CD1c-positive myeloid dendritic cell (primary cell): ENCODE data around the gene KERA.

Experiments
- DNase-seq: peaks from one replicate; pipeline ENCODE4 v3.0.0-alpha.2; 2016; ENCODE audit errors: extremely low spot score

KERA gene

DNA sequence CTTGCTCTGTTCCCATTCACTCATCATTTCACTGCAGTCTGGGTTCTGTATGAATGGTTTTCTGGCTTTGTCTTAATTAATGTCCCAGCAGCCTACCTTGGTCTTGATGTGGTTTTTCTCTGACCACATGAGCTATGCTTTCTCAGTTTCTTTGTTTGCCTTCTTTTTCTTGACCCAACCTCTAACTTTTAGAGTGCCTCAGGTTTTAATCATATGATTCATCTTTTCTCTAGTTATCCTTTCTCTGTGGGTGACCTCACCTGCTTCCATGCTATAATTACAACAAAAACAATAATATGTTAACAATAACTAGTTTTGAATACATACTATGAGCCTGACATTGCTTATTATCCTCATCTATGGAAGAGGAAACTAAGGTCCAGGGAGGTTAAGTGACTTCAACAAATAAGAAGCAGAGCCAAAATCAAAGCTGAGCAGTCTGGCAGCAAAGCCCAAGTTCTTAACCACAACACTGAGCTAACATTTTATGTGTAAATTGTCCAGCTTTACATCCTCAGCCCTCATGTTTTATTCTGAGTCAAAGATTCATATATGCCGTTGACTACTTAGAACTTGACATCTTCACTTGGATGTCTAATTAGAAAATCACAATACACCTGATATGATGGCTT lies 48.4 kb downstream of the KERA start:
- no peak for DNase-seq

DNA sequence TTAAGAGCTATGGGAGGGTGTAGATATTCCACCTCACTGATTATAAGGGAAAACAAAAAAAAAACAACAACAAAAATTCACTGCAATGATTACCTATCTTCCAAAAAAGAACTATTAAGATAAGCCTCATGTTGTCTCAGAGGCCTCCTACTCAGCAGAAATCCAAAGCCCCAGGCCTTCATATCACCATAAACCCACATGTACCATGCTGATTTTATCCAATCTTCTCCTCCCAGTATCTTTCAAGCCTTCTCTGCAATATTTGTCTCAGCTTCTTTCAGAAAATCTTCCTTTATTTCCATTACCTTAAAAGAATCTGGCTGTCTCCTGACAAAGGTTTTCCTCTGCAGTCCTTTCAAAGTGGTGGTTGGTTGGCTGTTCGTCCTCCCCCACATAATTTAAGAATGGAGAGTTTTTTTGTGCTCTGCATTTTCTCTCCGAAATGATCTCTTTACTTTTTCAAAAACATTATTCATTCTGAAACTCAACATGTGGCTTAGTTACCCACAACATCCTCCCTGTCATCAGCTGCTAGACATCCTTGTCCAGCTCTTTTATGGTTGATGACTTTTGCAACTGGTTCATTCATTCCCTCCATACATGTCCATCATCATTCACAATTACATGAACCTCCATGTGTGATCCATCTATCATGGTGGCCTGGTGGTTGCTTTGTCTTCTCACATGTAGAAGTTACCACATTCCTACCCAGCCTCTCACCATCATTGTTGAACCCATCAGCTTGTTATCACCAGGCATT lies 50.1 kb downstream of the KERA start:
- DNase-seq, result no peak

DNA sequence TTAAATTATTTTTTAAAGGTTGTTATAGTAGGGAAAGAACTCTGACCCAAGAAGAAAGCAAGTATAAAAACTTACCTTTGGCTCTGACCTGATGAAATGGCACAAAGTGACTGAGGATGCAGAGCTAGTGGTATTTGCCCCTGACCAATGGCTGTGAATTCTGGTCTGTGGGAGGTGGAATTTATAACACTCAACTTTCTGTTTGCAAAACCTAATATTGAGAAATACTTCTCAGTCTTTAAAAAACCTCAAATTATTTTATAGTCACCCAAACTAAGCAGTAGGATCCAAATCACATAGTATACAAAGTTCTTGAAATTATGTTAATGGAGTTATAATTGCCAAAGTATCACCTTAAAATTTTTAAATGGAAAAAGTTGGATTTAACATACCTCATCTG lies 53.0 kb downstream of the KERA start, which contains the start of gene EPYC:
Gene EPYC (minus strand): TSS at position 101 of the 400 bp plus-strand sequence. CDS start 2,407 bp downstream, outside the sequence.
- DNase-seq, result no peak

DNA sequence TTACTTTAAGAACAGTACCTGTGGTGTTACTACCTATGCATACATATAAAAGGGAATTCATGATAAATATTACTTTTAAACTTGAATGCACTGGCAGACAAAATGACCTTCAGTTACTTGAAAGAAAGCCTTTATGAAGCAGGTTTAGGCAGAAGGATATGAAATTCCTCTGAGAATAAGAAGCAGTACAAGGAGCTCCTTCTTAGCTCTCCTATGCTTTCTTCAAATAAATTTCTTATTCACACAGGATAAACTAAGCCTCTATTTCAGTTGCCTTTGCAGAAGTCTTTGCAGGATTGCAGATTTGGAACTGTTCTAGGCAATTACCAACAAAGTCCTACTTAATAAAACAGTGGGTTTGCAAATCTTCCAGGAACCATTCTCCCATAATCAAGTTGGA lies 54.1 kb downstream of the KERA start:
- no peak for DNase-seq

DNA sequence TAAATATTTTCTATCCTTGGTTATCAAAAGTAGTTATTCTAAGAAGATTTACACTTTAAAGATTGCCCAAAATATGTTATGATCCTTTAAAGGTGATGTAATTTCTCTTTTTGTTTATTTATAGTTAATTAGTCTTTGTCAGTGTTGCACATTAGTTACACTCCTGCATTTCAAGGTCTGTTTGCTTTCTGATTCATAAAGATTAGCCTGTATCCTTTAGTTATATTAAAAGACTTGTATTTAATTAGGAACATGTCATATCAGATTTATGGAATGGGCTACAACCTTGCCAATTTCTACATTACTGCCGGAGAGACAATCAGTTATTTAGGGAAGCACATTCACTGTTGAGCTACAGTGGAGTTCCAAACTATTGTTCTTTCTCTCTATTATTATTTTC lies 56.5 kb downstream of the KERA start:
- DNase-seq, result no peak
